ENCODE measurements around the gene DAGLB. TPM values are rescaled to one million over a fixed set of nuclear protein-coding genes. Genes with fewer than 3 reads are reported as not detected.
"Not testable (repeated sequence)": the region's sequence is repeated elsewhere in the genome, so short reads cannot be mapped to it uniquely, and the experiment has no call there.

The DAGLB gene
- total RNA-seq, 2 experiments from 2014 or later: 12.4 to 19.5 TPM

- Histone ChIP-seq H3K9me3 (ENCODE audit: low read length) (no peaks in the 10 kb centered on the region), H3K27ac (ENCODE audit: low read depth, low read length, poor library complexity, severe bottlenecking) (no peak overlapping the region), H3K36me3 (ENCODE audit: insufficient read depth, low read length) (peaks cover 78% of the 10 kb centered on the region), H3K4me1 (ENCODE audit: insufficient read depth, low read length, poor library complexity, severe bottlenecking) (no peaks in the 10 kb centered on the region), H4K20me1 (ENCODE audit: insufficient read depth, low read length) (0 out of 2 replicates have a peak, but pooled peaks cover 8% of the 10 kb centered on the region), H3K4me3 (ENCODE audit: low read depth, low read length, poor library complexity, severe bottlenecking) (no peak overlapping the region), H2AFZ (ENCODE audit: low read length) (no peak overlapping the region), H3K9me2 (ENCODE audit: insufficient read depth, low read length) (no peaks in the 10 kb centered on the region), H3K4me2 (ENCODE audit: low read length) (no peak overlapping the region), H3K79me2 (ENCODE audit: insufficient read depth, low read depth, low read length) (peaks cover 41% of the 10 kb centered on the region)
- BruUV-seq (replicated peaks): no TSS peak
- intact Hi-C loops (cut with micrococcal nuclease; ENCODE audit: unreplicated experiment): no loop called here
- POLR2A ChIA-PET: interaction anchor here (1.3 kb wide), 1 partner anchor 16 kb away, joined by 3 read pairs; no protein-coding TSS in a partner anchor
- TF ChIP-seq CTCF (conservative IDR thresholded peaks at IDR 0.05; ENCODE audit: low read length): no peak
- no peak for TF ChIP-seq EZH2phosphoT487 (IDR thresholded peaks at IDR 0.05; ENCODE audit: borderline replicate concordance, low read depth, low read length)
- no peak for DNase-seq (ENCODE audit: low spot score)
- CTCF ChIA-PET (ENCODE audit: unreplicated experiment): no interaction called here
Observed at GRCh38 chr7:6399351-6399750, 48.4 kb downstream of the DAGLB start.

- no peaks in the 10 kb centered on the region for H3K9me3 ChIP-seq (ENCODE audit: low read length)
- no TSS peak for BruUV-seq (replicated peaks)
- no peaks in the 10 kb centered on the region for H3K9me2 ChIP-seq (ENCODE audit: insufficient read depth, low read length)
- ChIA-PET CTCF (ENCODE audit: unreplicated experiment) (no interaction called here), POLR2A (interaction anchor here (0.6 to 1.3 kb wide), 2 partner anchors 15 to 431 kb away, joined by 3 to 4 read pairs; no protein-coding TSS in a partner anchor)
- no peak overlapping the region for H2AFZ ChIP-seq (ENCODE audit: low read length)
- H3K4me2 ChIP-seq (ENCODE audit: low read length): no peak overlapping the region
- 0 out of 2 replicates have a peak, but pooled peaks cover 8% of the 10 kb centered on the region for H4K20me1 ChIP-seq (ENCODE audit: insufficient read depth, low read length)
- H3K36me3 ChIP-seq (ENCODE audit: insufficient read depth, low read length): peaks cover 78% of the 10 kb centered on the region
- no peak for DNase-seq (ENCODE audit: low spot score)
- intact Hi-C loops (cut with micrococcal nuclease; ENCODE audit: unreplicated experiment): no loop called here
- TF ChIP-seq CTCF (conservative IDR thresholded peaks at IDR 0.05; ENCODE audit: low read length): no peak
- no peaks in the 10 kb centered on the region for H3K4me1 ChIP-seq (ENCODE audit: insufficient read depth, low read length, poor library complexity, severe bottlenecking)
- H3K27ac ChIP-seq (ENCODE audit: low read depth, low read length, poor library complexity, severe bottlenecking): no peak overlapping the region
- H3K79me2 ChIP-seq (ENCODE audit: insufficient read depth, low read depth, low read length): peaks cover 45% of the 10 kb centered on the region
- no peak overlapping the region for H3K4me3 ChIP-seq (ENCODE audit: low read depth, low read length, poor library complexity, severe bottlenecking)
Observed at GRCh38 chr7:6398943-6399342, 48.8 kb downstream of the DAGLB start.

DNA sequence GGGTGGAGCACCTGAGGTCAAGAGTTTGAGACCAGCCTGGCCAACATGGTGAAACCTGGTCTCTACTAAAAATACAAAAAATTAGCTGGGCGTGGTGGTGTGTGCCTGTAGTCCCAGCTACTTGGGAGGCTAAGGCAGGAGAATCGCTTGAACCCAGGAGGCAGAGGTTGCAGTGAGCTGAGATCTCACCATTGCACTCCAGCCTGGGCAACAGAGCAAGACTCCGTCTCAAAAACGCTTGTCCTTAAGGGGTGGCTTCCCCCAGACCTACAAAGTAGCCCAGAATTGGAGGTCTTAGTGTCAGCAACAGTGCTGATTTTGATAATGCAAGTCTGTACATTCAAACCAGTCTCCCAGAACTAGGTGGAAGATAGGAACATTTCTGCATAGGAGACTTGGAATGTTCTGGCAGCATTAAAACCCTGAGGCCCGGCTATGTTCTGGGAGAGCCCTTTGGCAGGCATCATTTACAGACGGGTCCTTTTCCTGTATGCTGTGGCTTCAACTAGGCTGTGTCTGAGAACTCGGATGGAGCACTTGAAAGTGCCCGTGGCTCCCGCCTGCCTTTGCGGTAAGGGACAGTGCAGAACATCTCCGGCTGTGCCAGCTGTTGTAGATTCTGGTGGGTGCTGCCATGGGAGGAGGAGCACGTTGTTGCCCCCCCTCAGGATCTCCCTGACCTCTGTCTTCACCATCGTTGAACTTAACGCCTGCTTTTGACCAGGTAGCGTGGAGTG is 49.8 kb downstream of the DAGLB start:
- H3K4me3 ChIP-seq (ENCODE audit: low read depth, low read length, poor library complexity, severe bottlenecking); H2AFZ ChIP-seq (ENCODE audit: low read length); intact Hi-C loops (cut with micrococcal nuclease; ENCODE audit: unreplicated experiment); H3K9me3 ChIP-seq (ENCODE audit: low read length); H3K4me2 ChIP-seq (ENCODE audit: low read length); H3K4me1 ChIP-seq (ENCODE audit: insufficient read depth, low read length, poor library complexity, severe bottlenecking); CTCF ChIA-PET (ENCODE audit: unreplicated experiment); H3K27ac ChIP-seq (ENCODE audit: low read depth, low read length, poor library complexity, severe bottlenecking); H4K20me1 ChIP-seq (ENCODE audit: insufficient read depth, low read length); H3K9me2 ChIP-seq (ENCODE audit: insufficient read depth, low read length); DNase-seq (ENCODE audit: low spot score); BruUV-seq (replicated peaks): not testable (repeated sequence)
- peaks cover 55% of the 10 kb centered on the region for H3K79me2 ChIP-seq (ENCODE audit: insufficient read depth, low read depth, low read length)
- peaks cover 78% of the 10 kb centered on the region for H3K36me3 ChIP-seq (ENCODE audit: insufficient read depth, low read length)
- POLR2A ChIA-PET: interaction anchor here (1.3 kb wide), 1 partner anchor 14 kb away, joined by 3 read pairs; no protein-coding TSS in a partner anchor

All from OCI-LY7 (cell line).